Esophagus muscularis mucosa (tissue), 4 donors: ENCODE results near the gene SH3BP2. TPM values are rescaled to one million over a fixed set of nuclear protein-coding genes. Genes with fewer than 3 reads are reported as not detected.

ENCODE experiments used
- DNase-seq: peaks from one replicate; pipeline ENCODE4 v3.0.0-alpha.2; 2017; ENCODE audit errors: extremely low spot score
- H3K27ac ChIP-seq, 4 donors: fragments of 200-600 bp; sonication (generic); replicated peaks in 1 of 4; 1 replicate in 3 of 4; 2 replicates in 1 of 4; pipeline ENCODE4 v1.5.1; 2016 to 2019; ENCODE audit warnings: mild to moderate bottlenecking in 1 of 4
- H3K27me3 ChIP-seq, 4 donors: fragments of 200-600 bp; sonication (generic); one replicate each; pipeline versions ENCODE4 v1.5.1 to v1.6.0; 2016 to 2019
- H3K36me3 ChIP-seq, 4 donors: fragments of 200-600 bp; sonication (generic); one replicate each; pipeline ENCODE4 v1.5.1; 2016 to 2019
- H3K4me1 ChIP-seq, 4 donors: fragments of 200-600 bp; sonication (generic); one replicate each; pipeline ENCODE4 v1.5.1; 2016 to 2019
- H3K4me3 ChIP-seq, 4 donors: fragments of 200-600 bp; sonication (generic); 1 replicate in 2 of 4; 2 replicates in 2 of 4; pipeline ENCODE4 v1.5.1; 2016 to 2019; ENCODE audit warnings: mild to moderate bottlenecking in 4 of 4, moderate library complexity in 1 of 4
- H3K9me3 ChIP-seq, 4 donors: fragments of 200-600 bp; sonication (generic); 1 replicate in 3 of 4; 2 replicates in 1 of 4; pipeline ENCODE4 v1.5.1; 2016 to 2019
- CTCF ChIP-seq, 3 experiments: fragments of 200-600 bp in 2 of 3; fragments of 450-650 bp in 1 of 3; sonication (generic) in 2 of 3; IDR thresholded peaks; one replicate each; pipeline ENCODE4 v1.5.1; 2017 to 2019; ENCODE audit warnings: antibody characterized with exemption in 3 of 3, mild to moderate bottlenecking in 2 of 3, moderate library complexity in 1 of 3
- EP300 ChIP-seq: sonication (generic); formaldehyde crosslinking; IDR thresholded peaks from one replicate; pipeline ENCODE4 v1.6.1; 2017; ENCODE audit warnings: antibody characterized with exemption
- POLR2A ChIP-seq: fragments of 450-650 bp; IDR thresholded peaks from one replicate; pipeline ENCODE4 v1.6.1; 2017; ENCODE audit warnings: antibody characterized with exemption, moderate library complexity, mild to moderate bottlenecking, low read depth
- POLR2AphosphoS5 ChIP-seq, 2 donors: sonication (generic); formaldehyde crosslinking; IDR thresholded peaks; one replicate each; pipeline ENCODE4 v1.6.1; 2017; ENCODE audit warnings: antibody characterized with exemption in 2 of 2
- WGBS: methylation state at CpG from one replicate; pipeline ENCODE4 v1.1.5; 2018; 5-methylcytosine and 5-hydroxymethylcytosine counted together
- intact Hi-C: fragments of 100-400 bp; cut with DNase I; formaldehyde crosslinking; loops from one replicate; pipeline ENCODE4 v1.15.1; 2023
- total RNA-seq, 4 donors: library from RNA; depleted of rRNA; stranded (reverse); fragments of >200 nt; gene quantifications; one replicate each; pipeline versions ENCODE4 v1.1.0 to v1.2.1, GENCODE V29; 2016

The SH3BP2 gene
- total RNA-seq, 4 donors from 2014 or later = 25.2 to 34.5 (median 31.5) TPM

GRCh38 chr4:2871911-2872310 lies 79.0 kb downstream of the SH3BP2 start:
- WGBS = 53% methylated on average over 2 of the region's 2 CpGs
- Histone ChIP-seq H3K4me3 (no peak overlapping the region), H3K27me3 (no peaks in the 10 kb centered on the region), H3K9me3 (no peaks in the 10 kb centered on the region), H3K36me3 (peaks cover 0 to 16% (median 11%) of the 10 kb centered on the region in 4 donors), H3K27ac (no peak overlapping the region), H3K4me1 (peaks cover 78 to 95% (median 85%) of the 10 kb centered on the region in 4 donors)
- no peak for DNase-seq
- TF ChIP-seq POLR2AphosphoS5 (IDR thresholded peaks at IDR 0.05) (no peak), EP300 (no peak), POLR2A (no peak), CTCF (IDR thresholded peaks at IDR 0.05) (no peak)
- intact Hi-C loops = no loop called here

- Histone ChIP-seq H3K36me3 (peaks cover 0 to 26% (median 17%) of the 10 kb centered on the region in 4 donors), H3K9me3 (no peaks in the 10 kb centered on the region), H3K4me3 (no peak overlapping the region), H3K27me3 (no peaks in the 10 kb centered on the region), H3K4me1 (peaks cover 73 to 95% (median 79%) of the 10 kb centered on the region in 4 donors), H3K27ac (peak overlapping the region in 2 of 4 donors; percentile 13 to 18)
- intact Hi-C loops = no loop called here
- WGBS = 71% methylated on average over 1 of the region's 1 CpG
- DNase-seq = no peak
- TF ChIP-seq EP300 (no peak), POLR2AphosphoS5 (IDR thresholded peaks at IDR 0.05) (no peak), POLR2A (no peak), CTCF (IDR thresholded peaks at IDR 0.05) (no peak)
These were observed 80.4 kb downstream of the SH3BP2 start for GRCh38 chr4:2873329-2873728.

GRCh38 chr4:2874861-2875260 lies 82.0 kb downstream of the SH3BP2 start:
- intact Hi-C loops = no loop called here
- Histone ChIP-seq H3K27ac (no peak overlapping the region), H3K36me3 (peaks cover 5 to 38% (median 26%) of the 10 kb centered on the region in 4 donors), H3K4me1 (peaks cover 61 to 87% (median 70%) of the 10 kb centered on the region in 4 donors), H3K27me3 (no peaks in the 10 kb centered on the region), H3K9me3 (no peaks in the 10 kb centered on the region), H3K4me3 (no peak overlapping the region)
- 89% methylated on average over 5 of the region's 7 CpGs for WGBS
- no peak for DNase-seq
- no peak for TF ChIP-seq CTCF (IDR thresholded peaks at IDR 0.05)
- no peak for TF ChIP-seq POLR2AphosphoS5 (IDR thresholded peaks at IDR 0.05)
- no peak for TF ChIP-seq POLR2A
- TF ChIP-seq EP300 = no peak

GRCh38 chr4:2875556-2875955 lies 82.7 kb downstream of the SH3BP2 start:
- DNase-seq = no peak
- Histone ChIP-seq H3K27ac (no peak overlapping the region), H3K4me3 (no peak overlapping the region), H3K27me3 (no peaks in the 10 kb centered on the region), H3K36me3 (peaks cover 7 to 42% (median 29%) of the 10 kb centered on the region in 4 donors), H3K4me1 (peaks cover 54 to 80% (median 63%) of the 10 kb centered on the region in 4 donors), H3K9me3 (no peaks in the 10 kb centered on the region)
- 77% methylated on average over 3 of the region's 3 CpGs for WGBS
- intact Hi-C loops = no loop called here
- TF ChIP-seq POLR2AphosphoS5 (IDR thresholded peaks at IDR 0.05) = no peak

- H3K36me3 ChIP-seq = peaks cover 7 to 63% (median 47%) of the 10 kb centered on the region in 4 donors
- no peak for DNase-seq
These were observed 85.5 kb downstream of the SH3BP2 start for GRCh38 chr4:2878346-2878745.

GRCh38 chr4:2879026-2879425 lies 86.1 kb downstream of the SH3BP2 start:
- intact Hi-C loops = no loop called here

More at GRCh38 chr4:2878346-2878745, 85.5 kb downstream of the SH3BP2 start:
- no peak for TF ChIP-seq POLR2AphosphoS5 (IDR thresholded peaks at IDR 0.05)
- no peak for TF ChIP-seq POLR2A
- no peak for TF ChIP-seq EP300
- no peaks in the 10 kb centered on the region for H3K9me3 ChIP-seq
- WGBS = 89% methylated on average over 5 of the region's 5 CpGs
- H3K4me1 ChIP-seq = peaks cover 28 to 59% (median 39%) of the 10 kb centered on the region in 4 donors
- no peak overlapping the region for H3K4me3 ChIP-seq
- intact Hi-C loops = no loop called here
- no peak overlapping the region for H3K27ac ChIP-seq
- no peaks in the 10 kb centered on the region for H3K27me3 ChIP-seq

More at GRCh38 chr4:2879026-2879425, 86.1 kb downstream of the SH3BP2 start:
- Histone ChIP-seq H3K9me3 (no peaks in the 10 kb centered on the region), H3K27me3 (no peaks in the 10 kb centered on the region), H3K4me1 (peaks cover 24 to 52% (median 32%) of the 10 kb centered on the region in 4 donors), H3K36me3 (peaks cover 7 to 70% (median 51%) of the 10 kb centered on the region in 4 donors), H3K4me3 (no peak overlapping the region), H3K27ac (no peak overlapping the region)
- no peak for TF ChIP-seq POLR2A
- no peak for TF ChIP-seq POLR2AphosphoS5 (IDR thresholded peaks at IDR 0.05)
- TF ChIP-seq CTCF (IDR thresholded peaks at IDR 0.05) = no peak
- TF ChIP-seq EP300 = no peak
- no peak for DNase-seq
- WGBS = 82% methylated on average over 5 of the region's 5 CpGs
